Natural killer cell treated with Interleukin-12 subunit alpha and Interleukin-12 subunit beta and Interleukin-15 and Interleukin-18, amount 100 ng/mL, for 72 hours (primary cell): ENCODE results near the gene XAGE1A. TPM values are rescaled to one million over a fixed set of nuclear protein-coding genes. Genes with fewer than 3 reads are reported as not detected.
"Not testable (repeated sequence)": the region's sequence is repeated elsewhere in the genome, so short reads cannot be mapped to it uniquely, and the experiment has no call there.

Source experiments
- ATAC-seq, 2 donors: fragments of 150-1000 bp; cut with Tn5 transposase in 1 of 2; sonication (Bioruptor Pico), chemical (Tn5 transposase) in 1 of 2; 2 replicates each; pipeline ENCODE4 v1.10.0; 2021
- DNase-seq: peaks from one replicate; pipeline ENCODE4 v3.0.0; 2022; ENCODE audit warnings: low spot score
- H3K27ac Mint-ChIP-seq, 2 donors: 1 replicate in 1 of 2; 2 replicates in 1 of 2; pipeline ENCODE4 v1.8.0; 2022; ENCODE audit warnings: mixed read lengths in 2 of 2, mild to moderate bottlenecking in 1 of 2, moderate library complexity in 1 of 2
- H3K27me3 Mint-ChIP-seq, 2 donors: 1 replicate in 1 of 2; 2 replicates in 1 of 2; pipeline ENCODE4 v1.8.0; 2022; ENCODE audit warnings: mixed read lengths in 2 of 2
- H3K36me3 Mint-ChIP-seq: one replicate; pipeline ENCODE4 v1.8.0; 2022; ENCODE audit warnings: mixed read lengths
- H3K4me1 Mint-ChIP-seq, 2 donors: 1 replicate in 1 of 2; 2 replicates in 1 of 2; pipeline ENCODE4 v1.8.0; 2022; ENCODE audit warnings: low read depth in 2 of 2, mixed read lengths in 2 of 2, mild to moderate bottlenecking in 1 of 2
- H3K4me3 Mint-ChIP-seq: one replicate; pipeline ENCODE4 v1.8.0; 2022; ENCODE audit warnings: mixed read lengths
- H3K9me3 Mint-ChIP-seq: 2 replicates; pipeline ENCODE4 v1.8.0; 2022; ENCODE audit warnings: mixed read lengths
- total RNA-seq, 2 donors: library from RNA; stranded (reverse); gene quantifications; one replicate each; pipeline ENCODE4 v1.2.3, GENCODE V29; 2022

The XAGE1A gene
- total RNA-seq, 2 donors from 2014 or later: not detected

DNA sequence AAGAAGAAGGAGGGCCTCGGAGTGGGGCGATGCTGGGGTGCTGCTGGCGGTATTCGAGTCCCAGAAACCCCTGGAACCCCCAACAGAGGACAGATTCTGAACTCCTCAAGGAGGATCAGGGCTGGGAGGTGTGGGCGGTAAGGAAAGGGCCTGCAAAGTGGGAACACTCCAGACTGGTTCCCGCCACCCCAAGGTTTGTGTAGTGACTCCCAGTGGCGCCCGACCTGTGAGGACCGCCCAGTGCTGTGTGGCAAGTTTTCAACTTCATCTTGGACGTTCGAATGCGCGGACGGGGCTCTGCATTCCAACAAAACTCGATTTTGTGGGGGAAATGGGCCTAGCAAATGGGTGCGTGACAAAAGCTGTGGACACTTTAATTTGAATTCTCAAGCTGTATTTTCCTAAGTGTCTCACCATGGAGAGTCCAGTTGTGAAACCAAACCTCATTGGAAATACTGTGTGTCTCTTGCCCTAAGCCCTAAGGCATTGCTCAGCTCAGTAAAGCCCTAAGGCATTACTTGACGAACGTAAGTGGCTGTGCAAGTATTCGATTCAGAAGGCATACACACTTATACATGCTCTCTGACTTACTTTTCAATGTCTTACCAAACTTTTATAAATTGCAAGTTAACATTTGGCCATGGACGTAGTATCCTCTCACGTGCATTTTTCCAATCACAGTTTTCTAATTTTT lies 48.7 kb downstream of the XAGE1A start:
- Mint-ChIP-seq H3K27ac (no peak overlapping the region), H3K9me3 (no peaks in the 10 kb centered on the region), H3K36me3 (no peaks in the 10 kb centered on the region), H3K4me3 (no peak overlapping the region), H3K4me1 (no peaks in the 10 kb centered on the region), H3K27me3 (peaks cover 0 to 12% of the 10 kb centered on the region in 2 donors)
- DNase-seq: no peak
- ATAC-seq: no peak

DNA sequence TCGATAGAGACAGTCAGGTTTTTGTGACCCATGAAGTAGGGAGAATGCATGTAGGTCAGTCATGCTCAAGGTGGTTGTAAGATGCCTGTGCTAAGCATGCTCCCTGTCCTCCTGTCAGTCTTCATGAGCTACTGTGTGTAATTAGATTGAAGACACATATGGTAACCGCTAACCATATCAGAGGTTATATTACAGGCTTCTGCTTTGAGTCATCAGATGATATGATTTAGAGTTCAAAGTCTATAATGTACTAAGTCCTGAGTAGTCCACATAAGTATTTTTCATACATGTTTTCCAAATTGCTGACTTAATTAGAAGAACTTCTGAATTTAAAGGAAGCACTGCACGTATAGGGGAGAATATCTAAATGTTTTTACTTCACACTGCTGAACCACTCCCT lies 53.2 kb downstream of the XAGE1A start:
- not testable (repeated sequence) for H3K4me1 Mint-ChIP-seq, DNase-seq, H3K27ac Mint-ChIP-seq, ATAC-seq, H3K9me3 Mint-ChIP-seq, H3K4me3 Mint-ChIP-seq, H3K36me3 Mint-ChIP-seq
- peaks cover 0 to 11% of the 10 kb centered on the region in 2 donors for H3K27me3 Mint-ChIP-seq

Other genes with a start within 250 kb of the XAGE1A start
- gene XAGE2, start 126.8 kb upstream of the XAGE1A start, total RNA-seq: not detected
- not detected for gene XAGE1B, start 21.3 kb downstream of the XAGE1A start, total RNA-seq
- gene SSX7, start 159.1 kb downstream of the XAGE1A start, total RNA-seq: not detected
- not detected for gene SSX2, start 211.4 kb downstream of the XAGE1A start, total RNA-seq